ENCODE data around the gene CASZ1.

CASZ1 gene

GRCh38 chr1:10733474-10734366 lies 62.7 kb downstream of the CASZ1 start:
- peak; percentile 6 to 32 for DNase-seq (ENCODE audit: extremely low read depth in 1 of 2, low read depth in 1 of 2)

- no peak for DNase-seq (ENCODE audit: extremely low read depth in 1 of 2, low read depth in 1 of 2)
Measured at GRCh38 chr1:10730985-10731384, 65.5 kb downstream of the CASZ1 start.

- DNase-seq (ENCODE audit: extremely low read depth in 1 of 2, low read depth in 1 of 2) = no peak
Measured at GRCh38 chr1:10728595-10729410, 67.6 kb downstream of the CASZ1 start.

- DNase-seq (ENCODE audit: extremely low read depth in 1 of 2, low read depth in 1 of 2) = no peak
Measured at GRCh38 chr1:10727751-10728232, 68.7 kb downstream of the CASZ1 start.

GRCh38 chr1:10726355-10726754 lies 70.1 kb downstream of the CASZ1 start:
- DNase-seq (ENCODE audit: extremely low read depth in 1 of 2, low read depth in 1 of 2) = no peak

GRCh38 chr1:10724948-10725847 lies 71.2 kb downstream of the CASZ1 start:
- no peak for DNase-seq (ENCODE audit: extremely low read depth in 1 of 2, low read depth in 1 of 2)

GRCh38 chr1:10724511-10724910 lies 71.9 kb downstream of the CASZ1 start:
- DNase-seq (ENCODE audit: extremely low read depth in 1 of 2, low read depth in 1 of 2) = no peak

- DNase-seq (ENCODE audit: extremely low read depth in 1 of 2, low read depth in 1 of 2) = no peak
Measured at GRCh38 chr1:10724052-10724494, 72.4 kb downstream of the CASZ1 start.

GRCh38 chr1:10723317-10723716 lies 73.1 kb downstream of the CASZ1 start:
- DNase-seq (ENCODE audit: extremely low read depth in 1 of 2, low read depth in 1 of 2) = no peak

- DNase-seq (ENCODE audit: extremely low read depth in 1 of 2, low read depth in 1 of 2) = no peak
Measured at GRCh38 chr1:10722803-10723202, 73.6 kb downstream of the CASZ1 start.

GRCh38 chr1:10721381-10722321 lies 74.8 kb downstream of the CASZ1 start:
- no peak for DNase-seq (ENCODE audit: extremely low read depth in 1 of 2, low read depth in 1 of 2)

GRCh38 chr1:10720635-10721034 lies 75.8 kb downstream of the CASZ1 start:
- DNase-seq (ENCODE audit: extremely low read depth in 1 of 2, low read depth in 1 of 2) = no peak

- no peak for DNase-seq (ENCODE audit: extremely low read depth in 1 of 2, low read depth in 1 of 2)
Measured at GRCh38 chr1:10718083-10718415, 78.4 kb downstream of the CASZ1 start.

GRCh38 chr1:10717296-10718082 lies 79.0 kb downstream of the CASZ1 start:
- DNase-seq (ENCODE audit: extremely low read depth in 1 of 2, low read depth in 1 of 2) = no peak

GRCh38 chr1:10716840-10717239 lies 79.6 kb downstream of the CASZ1 start:
- DNase-seq (ENCODE audit: extremely low read depth in 1 of 2, low read depth in 1 of 2) = no peak

GRCh38 chr1:10714337-10715114 lies 81.9 kb downstream of the CASZ1 start:
- DNase-seq (ENCODE audit: extremely low read depth in 1 of 2, low read depth in 1 of 2) = no peak

GRCh38 chr1:10713614-10714013 lies 82.8 kb downstream of the CASZ1 start:
- no peak for DNase-seq (ENCODE audit: extremely low read depth in 1 of 2, low read depth in 1 of 2)
